HAP-1 (cell line): ENCODE data around the gene ZDHHC1.

Source experiments
- DNase-seq, 2 experiments: peaks; one replicate each; pipeline ENCODE4 v3.0.0-alpha.2; 2016 to 2020; ENCODE audit warnings: low spot score in 2 of 2
- H3K27me3 ChIP-seq: fragments of 250-450 bp; sonication (Bioruptor Pico); 2 replicates; pipeline ENCODE4 v1.5.1; 2020; ENCODE audit warnings: low read depth, mild to moderate bottlenecking, moderate library complexity
- H3K36me3 ChIP-seq: fragments of 250-450 bp; sonication (Bioruptor Pico); replicated peaks from 2 replicates; pipeline ENCODE4 v1.5.1; 2020; ENCODE audit warnings: mild to moderate bottlenecking
- H3K4me1 ChIP-seq: fragments of 250-450 bp; sonication (Bioruptor Pico); 2 replicates; pipeline ENCODE4 v1.5.1; 2020; ENCODE audit warnings: mild to moderate bottlenecking
- H3K4me3 ChIP-seq: fragments of 250-450 bp; sonication (Bioruptor Pico); 2 replicates; pipeline ENCODE4 v1.5.1; 2020; ENCODE audit warnings: mild to moderate bottlenecking, moderate library complexity
- H3K9me3 ChIP-seq: fragments of 250-450 bp; sonication (Bioruptor Pico); 2 replicates; pipeline ENCODE4 v1.5.1; 2020; ENCODE audit warnings: mild to moderate bottlenecking, moderate library complexity
- in situ Hi-C: fragments of 300-500 bp; cut with MboI; formaldehyde crosslinking; loops from 3 replicates; pipeline ENCODE4 v1.14.3; 2020; ENCODE audit warnings: low sequenced_read_pairs, inconsistent platforms, mixed read lengths

The ZDHHC1 gene

GRCh38 chr16:67395458-67396158, 20.7 kb downstream of the ZDHHC1 start:
- Histone ChIP-seq H3K4me1 (peaks cover 25% of the 10 kb centered on the region), H3K4me3 (no peak overlapping the region), H3K27me3 (no peaks in the 10 kb centered on the region), H3K9me3 (no peaks in the 10 kb centered on the region), H3K36me3 (no peaks in the 10 kb centered on the region)
- in situ Hi-C loops = no loop called here
- peak; percentile 23 to 74 for DNase-seq

GRCh38 chr16:67395105-67395457, 21.2 kb downstream of the ZDHHC1 start:
- H3K36me3 ChIP-seq = no peaks in the 10 kb centered on the region
- no peaks in the 10 kb centered on the region for H3K27me3 ChIP-seq
- DNase-seq = no peak
- H3K4me1 ChIP-seq = peaks cover 25% of the 10 kb centered on the region
- no peak overlapping the region for H3K4me3 ChIP-seq
- in situ Hi-C loops = no loop called here
- no peaks in the 10 kb centered on the region for H3K9me3 ChIP-seq

GRCh38 chr16:67394155-67395104, 21.8 kb downstream of the ZDHHC1 start:
- no peak for DNase-seq
- H3K4me1 ChIP-seq = peaks cover 25% of the 10 kb centered on the region
- H3K9me3 ChIP-seq = no peaks in the 10 kb centered on the region
- in situ Hi-C loops = no loop called here
- no peak overlapping the region; the same call in 1 of the 2 replicates for H3K4me3 ChIP-seq
- no peaks in the 10 kb centered on the region for H3K36me3 ChIP-seq
- H3K27me3 ChIP-seq = no peaks in the 10 kb centered on the region

- Histone ChIP-seq H3K36me3 (no peaks in the 10 kb centered on the region), H3K4me1 (peaks cover 25% of the 10 kb centered on the region), H3K27me3 (no peaks in the 10 kb centered on the region), H3K9me3 (no peaks in the 10 kb centered on the region), H3K4me3 (peak overlapping the region; percentile 38)
- DNase-seq = no peak
- in situ Hi-C loops = no loop called here
Observed at GRCh38 chr16:67393788-67394154, 22.5 kb downstream of the ZDHHC1 start.

GRCh38 chr16:67393111-67393787, 23.0 kb downstream of the ZDHHC1 start, which contains the start of gene TPPP3:
Gene TPPP3 (minus strand): TSS chr16:67393498. CDS start chr16:67391111, 2,387 bp downstream.
- Histone ChIP-seq H3K4me3 (peak within 1 kb of the TSS; percentile 38), H3K9me3 (no peaks in the 10 kb centered on the region), H3K36me3 (no peaks in the 10 kb centered on the region), H3K4me1 (peaks cover 25% of the 10 kb centered on the region), H3K27me3 (no peaks in the 10 kb centered on the region)
- DNase-seq = peak; percentile 91 to 98
- in situ Hi-C loops = no loop called here

GRCh38 chr16:67392301-67393059, 23.8 kb downstream of the ZDHHC1 start:
- no peak for DNase-seq
- in situ Hi-C loops = no loop called here
- H3K4me3 ChIP-seq = peak overlapping the region; percentile 38

GRCh38 chr16:67391424-67392300, 24.6 kb downstream of the ZDHHC1 start:
- in situ Hi-C loops = no loop called here
- no peak for DNase-seq
- H3K36me3 ChIP-seq = no peaks in the 10 kb centered on the region

More at GRCh38 chr16:67392301-67393059, 23.8 kb downstream of the ZDHHC1 start:
- Histone ChIP-seq H3K36me3 (no peaks in the 10 kb centered on the region), H3K4me1 (peaks cover 25% of the 10 kb centered on the region), H3K9me3 (no peaks in the 10 kb centered on the region), H3K27me3 (no peaks in the 10 kb centered on the region)

GRCh38 chr16:67390816-67391423, 25.4 kb downstream of the ZDHHC1 start:
- Histone ChIP-seq H3K4me1 (peaks cover 15% of the 10 kb centered on the region), H3K4me3 (no peak overlapping the region), H3K9me3 (no peaks in the 10 kb centered on the region), H3K36me3 (no peaks in the 10 kb centered on the region), H3K27me3 (no peaks in the 10 kb centered on the region)
- in situ Hi-C loops = no loop called here
- DNase-seq = no peak

More at GRCh38 chr16:67391424-67392300, 24.6 kb downstream of the ZDHHC1 start:
- Histone ChIP-seq H3K27me3 (no peaks in the 10 kb centered on the region), H3K4me1 (peaks cover 21% of the 10 kb centered on the region), H3K9me3 (no peaks in the 10 kb centered on the region), H3K4me3 (no peak overlapping the region)

- no peak for DNase-seq
- Histone ChIP-seq H3K4me1 (peaks cover 11% of the 10 kb centered on the region; the same call in 1 of the 2 replicates), H3K4me3 (no peak overlapping the region), H3K36me3 (no peaks in the 10 kb centered on the region), H3K27me3 (no peaks in the 10 kb centered on the region), H3K9me3 (no peaks in the 10 kb centered on the region)
- in situ Hi-C loops = no loop called here
Observed at GRCh38 chr16:67389911-67390815, 26.1 kb downstream of the ZDHHC1 start.

GRCh38 chr16:67388591-67388990, 27.7 kb downstream of the ZDHHC1 start:
- no peaks in the 10 kb centered on the region for H3K9me3 ChIP-seq
- in situ Hi-C loops = no loop called here
- H3K36me3 ChIP-seq = no peaks in the 10 kb centered on the region
- no peak for DNase-seq
- H3K27me3 ChIP-seq = no peaks in the 10 kb centered on the region
- H3K4me3 ChIP-seq = no peak overlapping the region
- peaks cover 6% of the 10 kb centered on the region; the same call in 1 of the 2 replicates for H3K4me1 ChIP-seq

- DNase-seq = no peak
- in situ Hi-C loops = no loop called here
- no peak overlapping the region for H3K4me3 ChIP-seq
- no peaks in the 10 kb centered on the region for H3K27me3 ChIP-seq
- peaks cover 6% of the 10 kb centered on the region; the same call in 1 of the 2 replicates for H3K4me1 ChIP-seq
- no peaks in the 10 kb centered on the region for H3K36me3 ChIP-seq
- no peaks in the 10 kb centered on the region for H3K9me3 ChIP-seq
Observed at GRCh38 chr16:67388191-67388590, 28.1 kb downstream of the ZDHHC1 start.
